ENCODE measurements around the gene PANX1. TPM values are rescaled to one million over a fixed set of nuclear protein-coding genes. Genes with fewer than 3 reads are reported as not detected.

PANX1 gene
- total RNA-seq, 1 donor from 2014 or later: 17.4 TPM

DNA sequence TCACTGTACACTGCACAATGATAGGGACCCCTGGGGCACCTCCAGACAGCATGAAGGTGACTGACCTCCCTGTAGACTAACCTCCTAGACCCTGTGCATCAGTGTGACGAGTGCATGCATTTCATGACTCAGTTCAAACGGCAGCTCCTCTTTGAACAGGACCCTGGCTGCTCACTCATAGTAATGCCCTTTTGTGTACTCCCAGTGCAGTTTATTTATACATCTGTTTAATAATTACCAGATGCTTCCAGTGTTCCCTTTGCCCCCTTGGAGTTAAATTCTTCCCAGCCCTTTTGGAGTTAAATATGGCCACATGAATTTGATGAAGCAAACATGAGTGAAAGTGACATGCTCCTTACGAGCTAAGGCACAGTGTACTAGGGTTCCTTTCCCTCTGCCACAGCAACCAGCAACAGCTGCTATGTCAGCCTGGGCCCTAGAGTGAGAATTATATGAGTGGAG lies 72.4 kb downstream of the PANX1 start:
- no peak for ATAC-seq
- intact Hi-C loops (cut with micrococcal nuclease): no loop called here
- no peak for DNase-seq

DNA sequence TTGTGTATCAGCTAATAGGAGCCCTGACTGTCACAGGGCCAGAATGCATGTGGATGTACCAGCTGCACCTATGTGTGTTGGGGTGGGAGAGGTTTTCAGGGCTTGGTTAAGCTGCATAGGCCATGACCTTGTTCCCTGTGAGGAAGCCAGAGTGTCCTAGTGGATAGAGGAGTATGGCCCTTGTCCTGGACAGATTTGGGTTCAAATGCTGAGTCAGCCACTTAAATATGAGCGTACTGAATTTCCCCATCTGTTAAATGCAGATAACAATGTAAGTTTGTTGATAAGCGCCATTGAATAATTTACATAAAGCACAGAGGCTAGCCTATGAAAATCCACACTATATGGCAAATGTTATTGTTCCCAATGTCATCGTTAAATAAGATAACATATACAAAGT lies 74.4 kb downstream of the PANX1 start:
- ATAC-seq: no peak
- intact Hi-C loops (cut with micrococcal nuclease): no loop called here
- DNase-seq: no peak

DNA sequence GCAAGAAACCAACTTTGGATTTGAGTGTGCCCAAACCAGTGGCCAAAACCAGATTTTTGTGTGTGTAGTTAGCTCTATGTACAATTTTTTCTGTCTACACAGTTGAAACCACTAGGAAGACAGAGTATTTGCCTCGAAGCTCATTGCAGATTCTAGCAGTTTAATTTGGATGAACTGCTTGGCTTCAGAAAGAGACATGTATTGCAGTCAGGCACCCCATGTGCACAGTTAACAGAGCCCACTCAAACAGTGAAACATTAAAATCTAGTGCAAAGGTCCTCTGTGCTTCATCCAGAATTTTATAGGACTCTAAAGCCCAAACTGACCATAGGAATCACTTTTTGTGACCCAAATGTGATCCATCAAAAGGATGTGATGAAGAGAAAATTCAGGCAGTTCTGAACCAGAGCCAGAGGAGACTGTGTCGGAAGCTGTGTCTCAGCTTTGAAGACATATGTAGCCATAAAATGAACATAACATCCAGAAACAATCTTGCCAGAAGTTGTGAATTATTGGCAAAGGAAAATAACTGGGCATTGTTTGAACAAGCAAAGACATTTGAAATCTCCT lies 82.7 kb downstream of the PANX1 start:
- no peak for ATAC-seq
- intact Hi-C loops (cut with micrococcal nuclease): no loop called here
- no peak for DNase-seq

DNA sequence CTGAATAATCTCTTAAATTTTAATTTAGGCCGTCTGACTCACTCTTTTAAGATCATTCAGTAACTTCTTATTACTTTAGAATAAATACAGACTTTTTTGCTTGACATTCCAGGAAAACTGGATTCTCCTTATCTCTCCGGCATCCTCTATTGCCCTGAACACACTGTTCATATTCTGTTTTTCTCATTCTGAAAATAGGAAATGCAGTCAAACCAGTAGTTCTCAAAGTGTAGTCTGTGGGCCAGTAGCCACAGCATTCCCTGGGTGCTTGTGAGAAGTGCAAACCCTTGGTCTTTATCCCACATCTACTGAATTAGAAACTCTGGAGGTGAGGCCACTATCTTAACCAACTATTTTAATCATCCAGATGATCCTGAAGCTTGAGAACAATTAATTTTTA lies 84.3 kb downstream of the PANX1 start:
- intact Hi-C loops (cut with micrococcal nuclease): no loop called here
- ATAC-seq: peak; percentile 35

DNA sequence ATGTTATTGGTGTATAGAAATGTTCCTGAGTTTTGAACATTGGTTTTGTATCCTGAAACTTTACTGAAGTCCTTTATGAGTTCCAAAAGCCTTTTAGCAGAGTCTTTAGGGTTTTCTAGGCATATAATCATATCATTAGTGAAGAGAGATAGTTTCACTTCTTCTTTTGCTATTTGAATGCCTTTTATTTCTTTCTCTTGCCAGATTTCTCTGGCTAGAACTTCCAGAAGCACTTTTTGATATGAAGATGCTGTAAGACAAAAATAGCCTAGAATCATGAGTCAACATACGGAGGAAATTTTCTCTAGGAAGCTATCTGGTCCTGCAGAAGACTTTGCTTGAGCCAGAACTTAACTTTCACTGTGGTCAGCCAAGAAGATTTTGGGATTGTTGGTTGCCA lies 89.1 kb downstream of the PANX1 start:
- intact Hi-C loops (cut with micrococcal nuclease): no loop called here
- no peak for DNase-seq
- no peak for ATAC-seq

More for the DNA sequence above, 84.3 kb downstream of the PANX1 start:
- DNase-seq: no peak

DNA sequence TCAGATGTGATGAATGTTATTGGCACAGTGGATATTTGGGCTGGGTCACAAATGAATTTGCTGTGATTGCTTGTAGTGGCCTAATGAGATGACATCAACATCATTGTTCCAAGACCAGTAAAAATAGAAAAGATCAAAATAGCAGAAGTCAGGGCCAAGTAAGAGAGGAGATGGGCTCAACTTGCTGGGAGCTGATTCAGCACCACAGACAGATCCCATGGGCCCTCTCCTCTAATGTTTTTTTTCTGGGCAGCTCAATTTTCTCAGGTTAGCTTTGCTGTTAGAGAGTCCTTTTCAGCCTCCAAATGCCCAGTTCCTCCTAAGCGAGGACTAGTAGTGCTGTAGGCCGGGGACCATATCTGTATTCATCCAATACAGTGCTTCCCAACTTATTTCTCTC lies 89.7 kb downstream of the PANX1 start:
- no peak for DNase-seq
- intact Hi-C loops (cut with micrococcal nuclease): no loop called here
- ATAC-seq: no peak

DNA sequence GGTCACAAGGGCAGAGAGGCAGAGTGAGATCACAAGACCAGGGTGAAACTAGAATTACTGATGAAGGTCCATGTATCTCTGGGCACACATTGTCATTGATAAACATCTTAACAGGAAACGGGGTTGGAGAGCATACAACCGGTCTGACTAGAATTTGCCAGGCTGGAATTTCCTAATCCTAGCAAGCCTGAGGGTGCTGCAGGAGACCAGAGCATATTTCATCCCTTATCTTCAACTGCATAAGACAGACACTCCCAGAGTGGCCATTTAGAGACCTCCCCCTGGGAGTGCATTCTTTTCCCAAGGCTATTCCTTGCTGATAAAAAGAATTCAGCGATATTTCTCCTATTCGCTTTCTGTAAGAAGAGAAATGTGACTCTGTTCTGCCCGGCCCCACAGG lies 91.1 kb downstream of the PANX1 start:
- intact Hi-C loops (cut with micrococcal nuclease): no loop called here
- ATAC-seq (no peak), DNase-seq (no peak)

DNA sequence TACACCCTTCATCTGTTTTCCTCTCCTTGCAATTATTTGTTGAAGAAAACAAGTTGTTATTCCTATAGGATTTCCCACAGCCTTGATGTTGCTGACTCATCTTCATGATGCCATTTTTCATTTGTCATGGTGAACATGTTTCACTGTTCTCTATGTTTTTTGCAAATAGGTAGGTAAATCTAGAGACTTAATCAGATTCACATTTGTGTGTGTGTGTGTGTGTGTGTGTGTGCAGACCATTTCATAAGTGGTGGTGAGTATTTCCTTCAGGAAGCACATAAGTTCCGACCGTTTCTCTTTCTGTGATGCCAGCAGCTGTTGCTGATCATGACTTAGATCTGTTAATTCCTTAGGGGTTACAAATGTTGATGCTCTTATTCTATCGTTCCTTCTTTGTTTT lies 95.4 kb downstream of the PANX1 start:
- DNase-seq (no peak), ATAC-seq (no peak)
- intact Hi-C loops (cut with micrococcal nuclease): no loop called here

Other genes starting within 250 kb of the PANX1 start
- gene HEPHL1, start 107.5 kb upstream of the PANX1 start, total RNA-seq: not detected
- not detected for gene IZUMO1R, start 175.7 kb downstream of the PANX1 start, total RNA-seq

All from left ventricle myocardium superior (tissue), 1 donor.